Upper lobe of left lung (tissue), 6 donors: ENCODE results near the gene AKAP12. TPM values are rescaled to one million over a fixed set of nuclear protein-coding genes. Genes with fewer than 3 reads are reported as not detected.
A peak's percentile ranks its signal among the peaks of the same experiment; 100 is the strongest.

ENCODE experiments used
- ATAC-seq, 2 donors: fragments of 200-7000 bp; cut with Tn5 transposase; one replicate each; pipeline ENCODE4 v1.9.1; 2022; ENCODE audit warnings: mild to moderate bottlenecking in 2 of 2, moderate library complexity in 2 of 2; ENCODE audit not compliant: low FRiP score in 2 of 2
- DNase-seq, 2 donors: peaks; one replicate each; pipeline ENCODE4 v3.0.0-alpha.2; 2019 to 2020
- H3K27ac ChIP-seq, 4 donors: fragments of 200-600 bp; sonication (generic); one replicate each; pipeline ENCODE4 v1.5.1; 2016 to 2019
- H3K27me3 ChIP-seq, 4 donors: fragments of 200-600 bp; sonication (generic); one replicate each; pipeline ENCODE4 v1.5.1; 2017 to 2019
- H3K36me3 ChIP-seq, 4 donors: fragments of 200-600 bp; sonication (generic); one replicate each; pipeline ENCODE4 v1.5.1; 2016 to 2019
- H3K4me1 ChIP-seq, 4 donors: fragments of 200-600 bp; sonication (generic); one replicate each; pipeline ENCODE4 v1.5.1; 2018 to 2019
- H3K4me3 ChIP-seq, 4 donors: fragments of 200-600 bp; sonication (generic); one replicate each; pipeline ENCODE4 v1.5.1; 2017 to 2019; ENCODE audit warnings: mild to moderate bottlenecking in 2 of 4, moderate library complexity in 1 of 4
- H3K9me3 ChIP-seq, 4 donors: fragments of 200-600 bp; sonication (generic); one replicate each; pipeline ENCODE4 v1.5.1; 2018 to 2019
- CTCF ChIP-seq, 6 experiments: fragments of 450-650 bp in 4 of 6; fragments of 200-600 bp in 2 of 6; sonication (generic) in 2 of 6; IDR thresholded peaks; one replicate each; pipeline ENCODE4 v1.5.1; 2016 to 2019; ENCODE audit warnings: antibody characterized with exemption in 6 of 6
- EP300 ChIP-seq, 4 donors: sonication (generic); formaldehyde crosslinking; IDR thresholded peaks; one replicate each; pipeline ENCODE4 v1.5.1; 2017; ENCODE audit warnings: antibody characterized with exemption in 4 of 4, control low read depth in 2 of 4
- POLR2A ChIP-seq, 4 donors: fragments of 450-650 bp; IDR thresholded peaks; one replicate each; pipeline ENCODE4 v1.5.1; 2016 to 2017; ENCODE audit warnings: antibody characterized with exemption in 4 of 4, mild to moderate bottlenecking in 2 of 4
- POLR2AphosphoS5 ChIP-seq, 2 donors: sonication (generic); formaldehyde crosslinking; IDR thresholded peaks; one replicate each; pipeline ENCODE4 v1.5.1; 2017; ENCODE audit warnings: antibody characterized with exemption in 2 of 2
- WGBS, 2 donors: methylation state at CpG; one replicate each; pipeline ENCODE4 v1.1.5; 2017 to 2018; 5-methylcytosine and 5-hydroxymethylcytosine counted together
- total RNA-seq, 6 donors: library from RNA; depleted of rRNA in 4 of 6; stranded (reverse); fragments of >200 nt in 4 of 6; gene quantifications; one replicate each; pipeline versions ENCODE4 v1.1.0 to v1.2.1, GENCODE V29; 2016 to 2021
- donor health status: DM: no; HTN: no; CAD: no; lungs with moderate emphysema.
- donor health status: DM: no; HTN: yes; CAD: no; lungs with severe emphysema.

Gene AKAP12
- total RNA-seq, 6 donors from 2014 or later: 17.7 to 67.7 (median 37.7) TPM

GRCh38 chr6:151389618-151390275, 150.0 kb downstream of the AKAP12 start:
- peak overlapping the region; percentile 49 to 98 (median 98) for H3K4me3 ChIP-seq
- no peaks in the 10 kb centered on the region for H3K27me3 ChIP-seq
- ATAC-seq (peak in 1 of 2 donors; percentile 40), DNase-seq (peak in 1 of 2 donors; percentile 67)
- H3K36me3 ChIP-seq: no peaks in the 10 kb centered on the region
- no peaks in the 10 kb centered on the region for H3K9me3 ChIP-seq
- H3K27ac ChIP-seq: peak overlapping the region; percentile 98 to 100 (median 100)
- TF ChIP-seq EP300 (IDR thresholded peaks at IDR 0.05) (no peak), POLR2A (IDR thresholded peaks at IDR 0.05) (peak in 2 of 4 donors; percentile 52 to 90), CTCF (IDR thresholded peaks at IDR 0.05) (no peak), POLR2AphosphoS5 (IDR thresholded peaks at IDR 0.05) (peak; percentile 1 to 49)
- WGBS, 2 donors: 0 to 1% methylated on average over 19 to 36 of the region's 54 CpGs
- H3K4me1 ChIP-seq: peaks cover 42 to 52% (median 49%) of the 10 kb centered on the region in 4 donors

- peak overlapping the region; percentile 97 to 98 (median 98) for H3K4me3 ChIP-seq
- H3K4me1 ChIP-seq: peaks cover 38 to 52% (median 43%) of the 10 kb centered on the region in 4 donors
- no peaks in the 10 kb centered on the region for H3K36me3 ChIP-seq
- DNase-seq (peak; percentile 98 to 100), ATAC-seq (peak; percentile 94 to 98)
- peak overlapping the region; percentile 98 to 100 (median 100) for H3K27ac ChIP-seq
- 0 to 1% methylated on average over 36 to 69 of the region's 79 CpGs for WGBS, 2 donors
- no peak for TF ChIP-seq EP300 (IDR thresholded peaks at IDR 0.05)
- TF ChIP-seq CTCF (IDR thresholded peaks at IDR 0.05): peak in 1 of 6 experiments; percentile 7
- TF ChIP-seq POLR2AphosphoS5 (IDR thresholded peaks at IDR 0.05): peak; percentile 89 to 90
- TF ChIP-seq POLR2A (IDR thresholded peaks at IDR 0.05): peak in 3 of 4 donors; percentile 9 to 71 (median 29)
- H3K27me3 ChIP-seq: no peaks in the 10 kb centered on the region
- H3K9me3 ChIP-seq: no peaks in the 10 kb centered on the region
Measured at GRCh38 chr6:151390276-151390850, 150.6 kb downstream of the AKAP12 start.

GRCh38 chr6:151390851-151391470, 151.2 kb downstream of the AKAP12 start:
- peak; percentile 12 to 67 for ATAC-seq

More at GRCh38 chr6:151390851-151391470, 151.2 kb downstream of the AKAP12 start:
- Histone ChIP-seq H3K4me3 (peak overlapping the region; percentile 97 to 98 (median 98)), H3K27me3 (no peaks in the 10 kb centered on the region), H3K4me1 (peaks cover 41 to 50% (median 43%) of the 10 kb centered on the region in 4 donors), H3K36me3 (no peaks in the 10 kb centered on the region), H3K9me3 (no peaks in the 10 kb centered on the region), H3K27ac (peak overlapping the region; percentile 98 to 100 (median 100))
- TF ChIP-seq EP300 (IDR thresholded peaks at IDR 0.05) (no peak), POLR2AphosphoS5 (IDR thresholded peaks at IDR 0.05) (peak in 1 of 2 donors; percentile 3), POLR2A (IDR thresholded peaks at IDR 0.05) (peak in 2 of 4 donors; percentile 43 to 61), CTCF (IDR thresholded peaks at IDR 0.05) (peak in 3 of 6 experiments; percentile 4 to 16 (median 12))
- WGBS, 2 donors: 1 to 2% methylated on average over 10 to 17 of the region's 78 CpGs
- DNase-seq: peak; percentile 59 to 95
